NCI-H2107 (cell line): ENCODE measurements around the gene SNX9.

Experiments used
- DNase-seq: peaks from one replicate; lab custom pipeline; 2025; lab: John Stamatoyannopoulos, UW

The SNX9 gene

GRCh38 chr6:157804448-157805327 is 18.4 kb upstream of the SNX9 start:
- DNase-seq, result no peak

GRCh38 chr6:157806131-157806855 is 16.8 kb upstream of the SNX9 start:
- DNase-seq, result no peak

- no peak for DNase-seq
These were observed 16.2 kb upstream of the SNX9 start for GRCh38 chr6:157806856-157807215.

GRCh38 chr6:157808405-157808950 is 14.6 kb upstream of the SNX9 start:
- no peak for DNase-seq

- DNase-seq, result no peak
These were observed 13.4 kb upstream of the SNX9 start for GRCh38 chr6:157809613-157810012.

GRCh38 chr6:157811137-157811475 is 11.9 kb upstream of the SNX9 start:
- DNase-seq, result no peak

- no peak for DNase-seq
These were observed 11.4 kb upstream of the SNX9 start for GRCh38 chr6:157811476-157812173.

- no peak for DNase-seq
These were observed 10.4 kb upstream of the SNX9 start for GRCh38 chr6:157812425-157813171.

- no peak for DNase-seq
These were observed 9.9 kb upstream of the SNX9 start for GRCh38 chr6:157813191-157813590.

GRCh38 chr6:157813750-157814455 is 9.1 kb upstream of the SNX9 start:
- no peak for DNase-seq

GRCh38 chr6:157814883-157815282 is 8.2 kb upstream of the SNX9 start:
- DNase-seq, result no peak

GRCh38 chr6:157821342-157822033 is 1.6 kb upstream of the SNX9 start:
- no peak for DNase-seq

GRCh38 chr6:157822245-157823000 is 623 bp upstream of the SNX9 start:
- no peak for DNase-seq

- DNase-seq, result no peak
These were observed 703 bp downstream of the SNX9 start for GRCh38 chr6:157823528-157824370.

GRCh38 chr6:157825243-157825904 is 2.3 kb downstream of the SNX9 start:
- DNase-seq, result no peak

- no peak for DNase-seq
These were observed 7.4 kb downstream of the SNX9 start for GRCh38 chr6:157830354-157831017.

GRCh38 chr6:157831018-157831369 is 7.9 kb downstream of the SNX9 start:
- DNase-seq, result no peak
